ENCODE measurements around the gene KAZN.

Gene KAZN

DNA sequence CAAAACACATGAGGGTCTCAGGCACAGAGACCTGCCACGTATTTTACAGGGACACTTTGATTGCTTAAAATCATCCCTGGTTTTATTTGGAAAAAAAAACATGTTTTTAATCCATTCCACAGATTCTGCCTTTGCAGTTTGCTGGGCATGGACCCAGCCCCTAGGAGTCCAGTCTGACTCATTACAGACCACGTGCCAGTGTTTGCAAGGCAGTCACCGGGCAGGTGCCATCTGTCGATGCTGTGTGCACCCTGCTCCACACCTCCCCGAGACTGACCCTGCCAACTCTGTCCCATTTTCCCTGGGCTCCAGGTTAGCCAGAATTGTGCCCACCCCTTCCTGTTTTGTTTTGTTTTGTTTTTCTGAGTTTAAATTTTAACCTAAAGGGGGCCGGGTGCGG lies 406.6 kb downstream of the KAZN start:
- TF ChIP-seq, protein P1, sequence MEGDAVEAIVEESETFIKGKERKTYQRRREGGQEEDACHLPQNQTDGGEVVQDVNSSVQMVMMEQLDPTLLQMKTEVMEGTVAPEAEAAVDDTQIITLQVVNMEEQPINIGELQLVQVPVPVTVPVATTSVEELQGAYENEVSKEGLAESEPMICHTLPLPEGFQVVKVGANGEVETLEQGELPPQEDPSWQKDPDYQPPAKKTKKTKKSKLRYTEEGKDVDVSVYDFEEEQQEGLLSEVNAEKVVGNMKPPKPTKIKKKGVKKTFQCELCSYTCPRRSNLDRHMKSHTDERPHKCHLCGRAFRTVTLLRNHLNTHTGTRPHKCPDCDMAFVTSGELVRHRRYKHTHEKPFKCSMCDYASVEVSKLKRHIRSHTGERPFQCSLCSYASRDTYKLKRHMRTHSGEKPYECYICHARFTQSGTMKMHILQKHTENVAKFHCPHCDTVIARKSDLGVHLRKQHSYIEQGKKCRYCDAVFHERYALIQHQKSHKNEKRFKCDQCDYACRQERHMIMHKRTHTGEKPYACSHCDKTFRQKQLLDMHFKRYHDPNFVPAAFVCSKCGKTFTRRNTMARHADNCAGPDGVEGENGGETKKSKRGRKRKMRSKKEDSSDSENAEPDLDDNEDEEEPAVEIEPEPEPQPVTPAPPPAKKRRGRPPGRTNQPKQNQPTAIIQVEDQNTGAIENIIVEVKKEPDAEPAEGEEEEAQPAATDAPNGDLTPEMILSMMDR (IDR thresholded peaks at IDR 0.05; ENCODE audit: insufficient read depth, low read depth, low read length, missing control alignments), result no peak
- DNase-seq (ENCODE audit: low read depth), result no peak
- no peak overlapping the region for H3K4me3 ChIP-seq (ENCODE audit: low read depth, low read length)

DNA sequence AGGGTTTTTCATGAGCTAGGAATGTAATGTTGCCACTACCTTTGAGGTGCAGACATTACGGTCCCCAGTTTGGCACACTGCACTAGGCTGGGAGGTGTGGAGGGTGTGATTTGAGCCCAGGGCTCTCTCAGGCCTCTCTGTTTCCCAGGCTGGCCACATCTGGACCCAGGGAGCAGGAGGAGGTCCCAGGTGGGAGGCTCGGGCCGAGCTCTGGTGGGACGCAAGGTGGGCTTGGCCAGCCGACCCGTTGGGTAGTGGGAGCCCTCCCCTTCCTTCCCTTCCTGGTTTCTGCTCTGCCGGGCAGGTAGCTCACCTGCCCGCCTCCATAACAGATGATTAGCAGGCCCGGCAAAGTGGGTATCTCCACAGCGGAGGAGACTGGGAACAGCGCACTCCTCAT lies 408.9 kb downstream of the KAZN start:
- DNase-seq (ENCODE audit: low read depth), result no peak
- no peak overlapping the region for H3K4me3 ChIP-seq (ENCODE audit: low read depth, low read length)
- TF ChIP-seq, protein P1 (IDR thresholded peaks at IDR 0.05; ENCODE audit: insufficient read depth, low read depth, low read length, missing control alignments), result no peak

- no peak for DNase-seq (ENCODE audit: low read depth)
- TF ChIP-seq, protein P1 (IDR thresholded peaks at IDR 0.05; ENCODE audit: insufficient read depth, low read depth, low read length, missing control alignments), result no peak
- no peak overlapping the region for H3K4me3 ChIP-seq (ENCODE audit: low read depth, low read length)
Observed at GRCh38 chr1:15007842-15008241, 409.4 kb downstream of the KAZN start.

- DNase-seq (ENCODE audit: low read depth), result no peak
- no peak overlapping the region for H3K4me3 ChIP-seq (ENCODE audit: low read depth, low read length)
- TF ChIP-seq, protein P1 (IDR thresholded peaks at IDR 0.05; ENCODE audit: insufficient read depth, low read depth, low read length, missing control alignments), result no peak
Observed at GRCh38 chr1:15008783-15009729, 410.6 kb downstream of the KAZN start.

DNA sequence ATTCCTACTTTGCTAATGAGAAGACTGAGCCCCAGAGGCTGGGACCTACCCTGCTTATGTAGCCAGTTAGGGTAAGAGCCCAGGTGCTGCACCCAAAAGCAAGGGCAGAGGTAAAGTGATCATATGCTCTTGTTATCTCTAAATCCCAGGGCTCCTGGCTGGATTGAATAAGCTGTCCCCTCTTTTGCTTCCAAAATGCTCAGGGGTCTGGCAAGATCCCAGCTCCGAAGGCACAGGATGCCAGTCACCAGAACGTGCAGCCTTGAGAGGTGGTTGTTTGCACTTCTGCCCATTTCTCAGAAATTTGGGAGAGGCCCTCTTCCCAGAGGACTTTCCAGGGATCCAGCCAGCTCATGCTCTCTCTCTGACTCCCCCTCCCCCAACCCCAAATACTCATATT lies 412.7 kb downstream of the KAZN start:
- TF ChIP-seq, protein P1 (IDR thresholded peaks at IDR 0.05; ENCODE audit: insufficient read depth, low read depth, low read length, missing control alignments), result no peak

DNA sequence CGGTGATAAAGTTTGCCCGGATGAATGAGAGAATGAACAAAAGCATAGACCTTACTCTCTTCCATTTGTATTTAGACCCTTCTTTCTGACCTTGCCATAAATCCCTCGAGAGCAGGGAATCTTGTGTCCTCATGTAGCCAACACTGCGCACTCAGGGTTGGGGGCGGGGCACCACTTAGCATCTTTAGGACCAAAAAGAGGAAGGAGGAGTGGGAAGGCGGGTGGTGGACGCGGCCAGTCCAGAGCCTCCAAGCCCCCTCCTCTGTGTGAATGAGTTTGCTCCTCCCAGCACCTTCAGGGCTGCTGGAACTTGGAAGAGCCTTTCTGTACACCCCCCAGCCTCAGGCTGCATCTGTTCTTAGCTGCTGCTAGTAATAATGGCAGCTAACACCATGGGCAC lies 413.2 kb downstream of the KAZN start:
- TF ChIP-seq, protein P1 (IDR thresholded peaks at IDR 0.05; ENCODE audit: insufficient read depth, low read depth, low read length, missing control alignments), result no peak
- H3K4me3 ChIP-seq (ENCODE audit: low read depth, low read length), result no peak overlapping the region
- DNase-seq (ENCODE audit: low read depth), result no peak

More for the DNA sequence above, 412.7 kb downstream of the KAZN start:
- no peak overlapping the region for H3K4me3 ChIP-seq (ENCODE audit: low read depth, low read length)
- DNase-seq (ENCODE audit: low read depth), result no peak
